Measurements from ENCODE around the gene PPP1R9B. TPM values are rescaled to one million over a fixed set of nuclear protein-coding genes. Genes with fewer than 3 reads are reported as not detected.

Gene PPP1R9B
- total RNA-seq, 1 experiment from 2014 or later = 21.7 TPM

GRCh38 chr17:50192144-50192617 is 41.7 kb upstream of the PPP1R9B start:
- Mint-ChIP-seq H3K4me3 (no peak overlapping the region), H3K4me1 (no peaks in the 10 kb centered on the region), H3K36me3 (peaks cover 3% of the 10 kb centered on the region), H3K9me3 (no peaks in the 10 kb centered on the region), H3K27ac (no peak overlapping the region), H3K27me3 (ENCODE audit: low read depth) (no peaks in the 10 kb centered on the region)
- CTCF ChIA-PET = interaction anchor here (1.3 to 2.0 kb wide), 2 partner anchors 14 to 22 kb away, joined by 6 read pairs; no protein-coding TSS in a partner anchor
- POLR2A ChIA-PET = no interaction called here
- TF ChIP-seq EMX1 (CRISPR knock-in tag; IDR thresholded peaks at IDR 0.05) (no peak), ZNF232 (CRISPR knock-in tag; IDR thresholded peaks at IDR 0.05) (no peak), CREM (CRISPR knock-in tag; IDR thresholded peaks at IDR 0.05) (no peak), CREB1 (CRISPR knock-in tag; IDR thresholded peaks at IDR 0.05) (no peak), USF2 (CRISPR knock-in tag; IDR thresholded peaks at IDR 0.05) (no peak), HMGA2 (CRISPR knock-in tag; IDR thresholded peaks at IDR 0.05) (no peak), NR1H2 (CRISPR knock-in tag; IDR thresholded peaks at IDR 0.05) (no peak), ZNF219 (CRISPR knock-in tag; IDR thresholded peaks at IDR 0.05; ENCODE audit: borderline replicate concordance) (no peak)
- DNase-seq (ENCODE audit: low spot score) = no peak
- no peak for ATAC-seq

DNA sequence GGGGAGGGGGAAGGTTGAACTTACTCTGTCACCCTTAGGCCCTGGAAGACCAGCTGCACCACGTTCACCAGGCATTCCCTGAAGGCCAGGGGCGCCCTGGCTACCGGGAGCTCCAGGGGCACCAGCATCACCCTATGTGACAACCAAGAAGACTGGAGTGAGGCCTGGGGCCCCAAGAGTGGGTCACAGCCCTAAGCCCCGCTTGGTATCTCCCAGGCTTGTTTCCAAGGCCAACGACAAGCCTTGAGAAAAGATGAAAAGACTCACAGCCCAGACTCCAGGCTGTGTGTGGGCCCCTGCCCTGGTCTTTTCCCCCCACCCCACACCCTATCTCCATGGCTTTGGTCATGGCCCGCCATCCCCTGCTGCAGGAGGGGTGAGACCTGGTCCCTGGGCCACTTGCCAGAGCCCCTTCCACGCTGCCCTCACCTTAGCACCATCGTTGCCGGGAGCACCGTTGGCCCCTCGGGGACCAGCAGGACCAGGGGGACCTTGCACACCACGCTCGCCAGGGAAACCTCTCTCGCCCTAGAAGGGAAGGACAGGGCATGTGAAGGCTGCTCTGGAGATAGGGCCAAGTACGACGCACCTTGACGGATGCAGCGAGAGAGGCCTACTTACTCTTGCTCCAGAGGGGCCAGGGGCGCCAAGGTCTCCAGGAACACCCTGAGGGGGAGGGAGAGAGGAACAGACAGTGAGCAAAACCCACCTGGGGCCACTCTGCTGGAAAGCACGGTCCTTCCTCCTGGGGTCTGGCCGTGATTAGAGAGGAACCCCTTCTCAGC is 41.1 kb upstream of the PPP1R9B start:
- TF ChIP-seq ZNF423 (CRISPR knock-in tag; IDR thresholded peaks at IDR 0.05) (no peak), IRF2 (CRISPR knock-in tag; IDR thresholded peaks at IDR 0.05; ENCODE audit: borderline replicate concordance, low read depth) (no peak)
- POLR2A ChIA-PET = no interaction called here
- CTCF ChIA-PET = interaction anchor here (1.3 to 2.0 kb wide), 2 partner anchors 14 to 22 kb away, joined by 6 read pairs; no protein-coding TSS in a partner anchor
- Mint-ChIP-seq H3K4me3 (no peak overlapping the region), H3K9me3 (no peaks in the 10 kb centered on the region), H3K27ac (no peak overlapping the region), H3K4me1 (no peaks in the 10 kb centered on the region), H3K27me3 (ENCODE audit: low read depth) (no peaks in the 10 kb centered on the region), H3K36me3 (peaks cover 4% of the 10 kb centered on the region)
- no peak for DNase-seq (ENCODE audit: low spot score)
- ATAC-seq = no peak

DNA sequence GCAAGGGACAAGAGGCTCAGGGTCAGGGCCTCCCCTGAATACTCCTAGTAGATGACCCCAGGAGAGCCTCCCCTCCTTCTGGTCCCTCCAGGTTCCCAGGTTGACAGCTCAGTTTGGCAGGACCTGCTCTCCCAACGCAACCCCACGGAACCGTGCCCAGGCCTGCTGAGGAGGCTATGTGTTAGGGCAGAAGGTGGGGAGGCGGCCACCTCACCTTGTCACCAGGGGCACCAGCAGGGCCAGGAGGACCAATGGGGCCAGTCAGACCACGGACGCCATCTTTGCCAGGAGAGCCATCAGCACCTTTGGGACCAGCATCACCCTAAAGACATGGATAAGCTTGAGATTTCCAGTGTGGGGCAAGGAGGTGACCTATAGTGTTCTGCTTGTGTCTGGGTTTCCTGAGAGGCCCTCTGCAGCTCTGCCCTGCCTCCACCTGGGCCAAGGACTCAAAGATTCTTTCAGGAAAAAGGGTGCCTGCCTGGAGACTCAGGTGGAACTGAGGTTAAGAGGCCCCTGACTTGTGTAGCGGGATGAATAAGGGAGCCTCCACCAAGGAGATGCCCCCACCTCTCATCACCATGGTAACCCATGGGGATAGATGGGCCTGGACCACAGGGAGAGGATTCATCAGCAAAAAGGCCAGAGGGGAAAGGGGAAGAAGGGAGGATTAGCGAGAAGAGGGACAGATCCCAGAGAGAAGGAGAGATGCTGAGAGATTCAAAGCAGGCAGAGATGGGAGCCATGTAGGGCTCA is 40.3 kb upstream of the PPP1R9B start:
- peaks cover 10% of the 10 kb centered on the region for H3K36me3 Mint-ChIP-seq
- no peak overlapping the region for H3K4me3 Mint-ChIP-seq
- ChIA-PET POLR2A (no interaction called here), CTCF (interaction anchor here (2.0 kb wide), 1 partner anchor 21 kb away, joined by 6 read pairs; no protein-coding TSS in a partner anchor)
- ATAC-seq (no peak), DNase-seq (ENCODE audit: low spot score) (no peak)
- no peaks in the 10 kb centered on the region for H3K4me1 Mint-ChIP-seq
- H3K27ac Mint-ChIP-seq = no peak overlapping the region
- no peaks in the 10 kb centered on the region for H3K27me3 Mint-ChIP-seq (ENCODE audit: low read depth)
- H3K9me3 Mint-ChIP-seq = no peaks in the 10 kb centered on the region
- TF ChIP-seq, protein P1, sequence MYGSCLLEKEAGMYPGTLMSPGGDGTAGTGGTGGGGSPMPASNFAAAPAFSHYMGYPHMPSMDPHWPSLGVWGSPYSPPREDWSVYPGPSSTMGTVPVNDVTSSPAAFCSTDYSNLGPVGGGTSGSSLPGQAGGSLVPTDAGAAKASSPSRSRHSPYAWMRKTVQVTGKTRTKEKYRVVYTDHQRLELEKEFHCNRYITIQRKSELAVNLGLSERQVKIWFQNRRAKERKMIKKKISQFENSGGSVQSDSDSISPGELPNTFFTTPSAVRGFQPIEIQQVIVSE (CRISPR knock-in tag; IDR thresholded peaks at IDR 0.05; ENCODE audit: borderline replicate concordance) = no peak
- no peak for TF ChIP-seq GTF2I (CRISPR knock-in tag; conservative IDR thresholded peaks at IDR 0.05)
- no peak for TF ChIP-seq HMGXB4 (CRISPR knock-in tag; IDR thresholded peaks at IDR 0.05)
- TF ChIP-seq, protein P2, sequence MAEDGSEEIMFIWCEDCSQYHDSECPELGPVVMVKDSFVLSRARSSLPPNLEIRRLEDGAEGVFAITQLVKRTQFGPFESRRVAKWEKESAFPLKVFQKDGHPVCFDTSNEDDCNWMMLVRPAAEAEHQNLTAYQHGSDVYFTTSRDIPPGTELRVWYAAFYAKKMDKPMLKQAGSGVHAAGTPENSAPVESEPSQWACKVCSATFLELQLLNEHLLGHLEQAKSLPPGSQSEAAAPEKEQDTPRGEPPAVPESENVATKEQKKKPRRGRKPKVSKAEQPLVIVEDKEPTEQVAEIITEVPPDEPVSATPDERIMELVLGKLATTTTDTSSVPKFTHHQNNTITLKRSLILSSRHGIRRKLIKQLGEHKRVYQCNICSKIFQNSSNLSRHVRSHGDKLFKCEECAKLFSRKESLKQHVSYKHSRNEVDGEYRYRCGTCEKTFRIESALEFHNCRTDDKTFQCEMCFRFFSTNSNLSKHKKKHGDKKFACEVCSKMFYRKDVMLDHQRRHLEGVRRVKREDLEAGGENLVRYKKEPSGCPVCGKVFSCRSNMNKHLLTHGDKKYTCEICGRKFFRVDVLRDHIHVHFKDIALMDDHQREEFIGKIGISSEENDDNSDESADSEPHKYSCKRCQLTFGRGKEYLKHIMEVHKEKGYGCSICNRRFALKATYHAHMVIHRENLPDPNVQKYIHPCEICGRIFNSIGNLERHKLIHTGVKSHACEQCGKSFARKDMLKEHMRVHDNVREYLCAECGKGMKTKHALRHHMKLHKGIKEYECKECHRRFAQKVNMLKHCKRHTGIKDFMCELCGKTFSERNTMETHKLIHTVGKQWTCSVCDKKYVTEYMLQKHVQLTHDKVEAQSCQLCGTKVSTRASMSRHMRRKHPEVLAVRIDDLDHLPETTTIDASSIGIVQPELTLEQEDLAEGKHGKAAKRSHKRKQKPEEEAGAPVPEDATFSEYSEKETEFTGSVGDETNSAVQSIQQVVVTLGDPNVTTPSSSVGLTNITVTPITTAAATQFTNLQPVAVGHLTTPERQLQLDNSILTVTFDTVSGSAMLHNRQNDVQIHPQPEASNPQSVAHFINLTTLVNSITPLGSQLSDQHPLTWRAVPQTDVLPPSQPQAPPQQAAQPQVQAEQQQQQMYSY (CRISPR knock-in tag; IDR thresholded peaks at IDR 0.05) = no peak
- no peak for TF ChIP-seq NFYB (CRISPR knock-in tag; conservative IDR thresholded peaks at IDR 0.05; ENCODE audit: low read depth)
- TF ChIP-seq AFF4 (CRISPR knock-in tag; IDR thresholded peaks at IDR 0.05; ENCODE audit: borderline replicate concordance) = no peak
- no peak for TF ChIP-seq E2F4 (CRISPR knock-in tag; IDR thresholded peaks at IDR 0.05; ENCODE audit: borderline replicate concordance, low read depth)
- no peak for TF ChIP-seq GABPB1 (CRISPR knock-in tag; IDR thresholded peaks at IDR 0.05)

Data from WTC11 (cell line).